K562 (cell line): ENCODE results near the gene EGR1. TPM values are rescaled to one million over a fixed set of nuclear protein-coding genes. Genes with fewer than 3 reads are reported as not detected.

ENCODE experiments used
- BHLHE40 ChIP-seq: IDR thresholded peaks from 2 replicates; pipeline ENCODE4 v1.6.1; 2011; ENCODE audit warnings: low read length, improper control_type of control experiment
- CHD4 ChIP-seq: fragments of 200-600 bp; sonication (generic); IDR thresholded peaks from 3 replicates; pipeline ENCODE4 v1.6.1; 2012; ENCODE audit warnings: low read depth, mild to moderate bottlenecking, mixed read lengths, low read length, inconsistent platforms; ENCODE audit not compliant: insufficient read depth, insufficient replicate concordance, poor library complexity, severe bottlenecking
- CREBBP ChIP-seq: IDR thresholded peaks from one replicate; pipeline ENCODE4 v1.6.1; 2012; ENCODE audit warnings: low read depth, mild to moderate bottlenecking, control low read depth, inconsistent platforms, low read length
- ESRRB ChIP-seq: fragments of 250-450 bp; sonication (Bioruptor Pico); IDR thresholded peaks from 2 replicates; pipeline ENCODE4 v1.5.0; 2020; ENCODE audit warnings: mild to moderate bottlenecking, moderate library complexity, borderline replicate concordance
- GABPB1 ChIP-seq: sonication (generic); formaldehyde crosslinking; IDR thresholded peaks from 2 replicates; pipeline ENCODE4 v1.8.0; 2022; ENCODE audit warnings: mild to moderate bottlenecking, missing genetic modification reagents
- MIER1 ChIP-seq: fragments of 450-650 bp; IDR thresholded peaks from 2 replicates; pipeline ENCODE4 v1.6.1; 2016; ENCODE audit warnings: antibody characterized with exemption, mild to moderate bottlenecking, low read depth
- SRF ChIP-seq, 2 experiments: fragments of 250-450, 450-650 bp in 1 of 2; sonication (Bioruptor Pico) in 1 of 2; sonication (generic) in 1 of 2; formaldehyde crosslinking; IDR thresholded peaks; 2 replicates each; pipeline versions ENCODE4 v1.5.0 to v1.5.1; 2020 to 2022; ENCODE audit warnings: mild to moderate bottlenecking in 1 of 2, missing genetic modification reagents in 1 of 2
- TEAD1 ChIP-seq, 2 experiments: fragments of 450-650 bp in 1 of 2; sonication (generic) in 1 of 2; formaldehyde crosslinking; IDR thresholded peaks; 2 replicates each; pipeline versions ENCODE4 v1.4.0 to v1.8.0; 2020 to 2022; ENCODE audit warnings: mild to moderate bottlenecking in 2 of 2, missing genetic modification reagents in 1 of 2
- TFAP4 ChIP-seq: sonication (generic); formaldehyde crosslinking; IDR thresholded peaks from 2 replicates; pipeline ENCODE4 v1.8.0; 2022; ENCODE audit warnings: missing genetic modification reagents, mild to moderate bottlenecking, moderate library complexity, borderline replicate concordance
- TOE1 ChIP-seq, 2 experiments: fragments of 450-650 bp in 1 of 2; sonication (generic) in 1 of 2; formaldehyde crosslinking in 1 of 2; IDR thresholded peaks; 2 replicates each; pipeline versions ENCODE4 v1.7.1 to v1.8.0; 2016 to 2022; ENCODE audit warnings: borderline replicate concordance in 2 of 2, mild to moderate bottlenecking in 2 of 2, antibody characterized with exemption in 1 of 2, inconsistent platforms in 1 of 2, low read depth in 1 of 2, missing genetic modification reagents in 1 of 2, moderate library complexity in 1 of 2
- ZFP1 ChIP-seq: fragments of 450-650 bp; formaldehyde crosslinking; IDR thresholded peaks from 2 replicates; pipeline ENCODE4 v1.4.0; 2020; ENCODE audit warnings: mild to moderate bottlenecking, mixed read lengths
- ZMIZ1 ChIP-seq, 2 experiments: fragments of 150-350 bp in 1 of 2; IDR thresholded peaks; 2 replicates each; pipeline ENCODE4 v1.6.1; 2012 to 2016; ENCODE audit warnings: low read depth in 2 of 2, low read length in 2 of 2, mild to moderate bottlenecking in 1 of 2, moderate library complexity in 1 of 2
- ZNF395 ChIP-seq: fragments of 200-800 bp; sonication (Bioruptor generic); IDR thresholded peaks from 2 replicates; pipeline ENCODE4 v1.6.1; 2017; ENCODE audit warnings: missing genetic modification characterization, missing compliant biosample characterization
- ZNF830 ChIP-seq: fragments of 250-450 bp; sonication (Bioruptor Pico); IDR thresholded peaks from 2 replicates; pipeline ENCODE4 v1.5.0; 2021; ENCODE audit warnings: mild to moderate bottlenecking
- polyA plus RNA-seq, 8 experiments: library from polyadenylated mRNA; depleted of rRNA in 4 of 8; stranded (reverse) in 5 of 8; unstranded in 3 of 8; fragments of >200 nt; fragmentation: Nextera tagmentation in 2 of 8; fragmentation: Illumina TruSeq in 1 of 8; extraction: Ambion mirVana in 2 of 8; extraction: Trizol in 1 of 8; gene quantifications; 2 replicates each; pipeline versions ENCODE4 v1.2.1 to v1.2.3, GENCODE V29; 2011 to 2014; ENCODE audit warnings: inconsistent platforms in 1 of 8, missing spikeins in 1 of 8
- total RNA-seq, 7 experiments: library from RNA; depleted of rRNA in 6 of 7; stranded (reverse); fragments of >200 nt in 6 of 7; fragmentation: Illumina TruSeq in 2 of 7; extraction: Trizol in 2 of 7; gene quantifications; 2 replicates each; pipeline versions ENCODE4 v1.2.1 to v1.2.3, GENCODE V29; 2011 to 2021; ENCODE audit warnings: low replicate concordance in 1 of 7

Gene EGR1
- total and polyA plus RNA-seq, 9 of the 15 experiments (the other 6 are each of a cell fraction or from before 2014, with no cell fraction given) = 1.3 to 132 (median 21.5) TPM

DNA sequence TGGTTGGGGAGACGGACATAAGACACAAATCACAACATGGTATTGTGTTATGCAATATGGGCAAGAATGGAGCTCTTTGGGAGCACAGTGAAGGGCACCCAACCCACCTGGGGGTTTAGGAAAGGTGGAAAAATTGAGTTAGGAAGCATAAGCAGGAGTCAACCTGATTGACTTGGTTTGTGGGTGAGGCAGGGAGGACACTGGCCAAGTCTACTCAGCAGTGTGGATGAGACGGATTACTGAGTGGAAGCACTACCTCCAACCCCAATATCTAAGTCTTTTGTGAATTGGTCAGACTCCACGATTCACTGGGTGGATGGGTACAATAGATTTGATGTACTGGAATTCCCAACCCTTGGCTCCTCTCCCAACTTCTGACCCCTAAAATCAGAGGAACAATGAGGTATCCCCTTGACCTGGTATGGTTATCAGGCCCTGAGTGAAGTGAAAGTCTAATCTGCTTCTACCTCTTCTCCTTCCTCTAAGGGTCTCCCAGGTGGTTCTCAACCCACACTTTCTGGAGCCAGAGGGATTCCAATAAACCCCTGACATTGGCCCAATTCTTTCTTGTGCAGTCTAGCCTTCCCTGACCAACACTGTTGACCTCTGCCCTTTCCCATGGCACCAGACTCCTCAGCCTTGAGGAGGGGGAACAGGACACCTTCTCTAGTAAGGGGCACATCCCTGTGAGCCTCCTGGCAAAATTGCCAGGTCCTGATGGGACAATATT, 5.2 kb downstream of the EGR1 start (continued):
- TF ChIP-seq ZNF395 (CRISPR knock-in tag) (no peak), CREBBP (no peak), MIER1 (no peak), SRF (CRISPR knock-in tag; IDR thresholded peaks at IDR 0.05) (no peak), GABPB1 (CRISPR knock-in tag) (no peak), TFAP4 (CRISPR knock-in tag) (no peak), TEAD1 (CRISPR knock-in tag; IDR thresholded peaks at IDR 0.05) (peak in 1 of 2 experiments; percentile 3; a peak in 1 of 4 replicates), BHLHE40 (no peak), ZMIZ1 (IDR thresholded peaks at IDR 0.05; ENCODE audit: low read depth in 2 of 2, low read length in 2 of 2) (no peak), CHD4 (no peak), ZNF830 (CRISPR knock-in tag) (no peak), ESRRB (CRISPR knock-in tag) (no peak), ZFP1 (no peak), TOE1 (IDR thresholded peaks at IDR 0.05; ENCODE audit: borderline replicate concordance) (no peak), TOE1 (CRISPR knock-in tag; IDR thresholded peaks at IDR 0.05; ENCODE audit: borderline replicate concordance, low read depth) (no peak)
